Motor neuron (in vitro differentiated cells): ENCODE data around the gene ACSS1. TPM values are rescaled to one million over a fixed set of nuclear protein-coding genes. Genes with fewer than 3 reads are reported as not detected.

Source experiments
- ATAC-seq, 8 experiments: fragments of 200-7000 bp; cut with Tn5 transposase; replicated peaks in 6 of 8; 2 replicates each; pipeline ENCODE4 v1.8.0; 2021; ENCODE audit warnings: mild to moderate bottlenecking in 8 of 8, moderate library complexity in 8 of 8
- H3K27ac ChIP-seq, 2 donors: fragments of 250-450 bp; sonication (Bioruptor Pico); 2 replicates each; pipeline ENCODE4 v1.9.0; 2021; ENCODE audit warnings: antibody characterized with exemption in 2 of 2, mild to moderate bottlenecking in 2 of 2, moderate library complexity in 1 of 2
- H3K4me1 ChIP-seq, 2 donors: fragments of 250-450 bp; sonication (Bioruptor Pico); replicated peaks in 1 of 2; 2 replicates each; pipeline ENCODE4 v1.6.1; 2021; ENCODE audit warnings: antibody characterized with exemption in 2 of 2, mild to moderate bottlenecking in 2 of 2, moderate library complexity in 1 of 2
- H3K4me3 ChIP-seq, 5 donors: fragments of 250-450 bp; sonication (Bioruptor Pico); 2 replicates each; pipeline ENCODE4 v1.9.0; 2021; ENCODE audit warnings: antibody characterized with exemption in 5 of 5, mild to moderate bottlenecking in 5 of 5, moderate library complexity in 4 of 5
- WGBS, 10 experiments: fragments of 450-650 bp; shearing (Covaris generic); methylation state at CpG; one replicate each; pipeline ENCODE4 v1.0.0; 2022; 5-methylcytosine and 5-hydroxymethylcytosine counted together
- in situ Hi-C, 9 experiments: fragments of 400-800 bp; cut with MboI; loops; one replicate each; pipeline ENCODE4 v1.15.0; 2021; ENCODE audit warnings: low sequenced_read_pairs in 9 of 9, low pct_unique_long_range_greater_than_20kb in 2 of 9; ENCODE audit not compliant: unreplicated experiment in 9 of 9
- total RNA-seq, 8 experiments: library from RNA; unstranded; fragments of 300-600 nt; gene quantifications; 2 replicates each; pipeline versions ENCODE4 v1.2.3 to v1.2.4, GENCODE V29; 2022

Gene ACSS1
- total RNA-seq, 8 experiments from 2014 or later: 2.1 to 28.9 (median 3.8) TPM

DNA sequence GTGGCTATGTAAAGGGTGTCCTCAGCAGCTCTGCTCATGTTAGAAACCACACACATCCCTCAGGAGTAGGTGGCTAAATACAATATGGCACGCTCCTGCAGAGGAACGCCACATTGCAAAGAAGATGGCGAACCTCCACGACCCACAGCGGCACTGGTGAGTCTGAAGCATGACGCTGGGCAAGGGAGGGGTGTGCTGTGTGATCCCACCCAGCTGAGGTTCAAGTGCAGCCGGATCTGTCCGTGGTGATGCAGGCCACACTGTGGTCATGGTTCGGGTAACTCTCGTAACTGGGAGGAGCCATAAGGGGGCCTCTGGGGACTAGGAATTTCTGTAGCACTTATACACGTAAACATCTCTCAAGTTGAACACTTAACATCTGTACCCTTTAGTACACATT lies 42.0 kb downstream of the ACSS1 start:
- Histone ChIP-seq H3K27ac (no peak overlapping the region), H3K4me3 (no peak overlapping the region), H3K4me1 (no peaks in the 10 kb centered on the region)
- in situ Hi-C loops: no loop called here
- no peak for ATAC-seq
- WGBS, 10 experiments: 70 to 100% (median 92%) methylated on average over 1 to 6 of the region's 11 CpGs; no CpG with 5 or more reads in 5 of the 10 experiments

DNA sequence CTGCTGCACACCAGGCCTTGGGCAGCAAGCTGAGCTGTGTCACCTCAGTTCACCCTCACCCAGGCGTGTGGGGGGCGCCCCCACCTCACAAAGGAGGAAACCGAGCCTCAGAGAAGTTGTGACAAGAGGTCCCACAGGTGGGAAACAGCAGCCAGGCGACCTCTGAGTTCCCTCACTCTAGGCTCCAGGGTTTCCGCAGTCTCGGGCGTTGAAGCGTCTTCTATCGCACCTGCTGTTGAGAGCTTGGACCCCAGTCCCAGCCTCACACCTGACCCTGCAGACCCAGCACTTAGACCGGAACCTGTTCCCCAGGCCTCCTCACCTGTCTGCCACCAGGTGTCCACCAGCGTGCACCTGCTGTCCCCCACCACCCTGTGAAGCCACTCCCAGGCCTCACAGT lies 43.1 kb downstream of the ACSS1 start:
- in situ Hi-C loops: no loop called here
- 40 to 89% (median 83%) methylated on average over 1 to 9 of the region's 11 CpGs; no CpG with 5 or more reads in 5 of the 10 experiments for WGBS, 10 experiments
- no peak for ATAC-seq
- Histone ChIP-seq H3K4me3 (no peak overlapping the region), H3K4me1 (no peaks in the 10 kb centered on the region), H3K27ac (no peak overlapping the region)

DNA sequence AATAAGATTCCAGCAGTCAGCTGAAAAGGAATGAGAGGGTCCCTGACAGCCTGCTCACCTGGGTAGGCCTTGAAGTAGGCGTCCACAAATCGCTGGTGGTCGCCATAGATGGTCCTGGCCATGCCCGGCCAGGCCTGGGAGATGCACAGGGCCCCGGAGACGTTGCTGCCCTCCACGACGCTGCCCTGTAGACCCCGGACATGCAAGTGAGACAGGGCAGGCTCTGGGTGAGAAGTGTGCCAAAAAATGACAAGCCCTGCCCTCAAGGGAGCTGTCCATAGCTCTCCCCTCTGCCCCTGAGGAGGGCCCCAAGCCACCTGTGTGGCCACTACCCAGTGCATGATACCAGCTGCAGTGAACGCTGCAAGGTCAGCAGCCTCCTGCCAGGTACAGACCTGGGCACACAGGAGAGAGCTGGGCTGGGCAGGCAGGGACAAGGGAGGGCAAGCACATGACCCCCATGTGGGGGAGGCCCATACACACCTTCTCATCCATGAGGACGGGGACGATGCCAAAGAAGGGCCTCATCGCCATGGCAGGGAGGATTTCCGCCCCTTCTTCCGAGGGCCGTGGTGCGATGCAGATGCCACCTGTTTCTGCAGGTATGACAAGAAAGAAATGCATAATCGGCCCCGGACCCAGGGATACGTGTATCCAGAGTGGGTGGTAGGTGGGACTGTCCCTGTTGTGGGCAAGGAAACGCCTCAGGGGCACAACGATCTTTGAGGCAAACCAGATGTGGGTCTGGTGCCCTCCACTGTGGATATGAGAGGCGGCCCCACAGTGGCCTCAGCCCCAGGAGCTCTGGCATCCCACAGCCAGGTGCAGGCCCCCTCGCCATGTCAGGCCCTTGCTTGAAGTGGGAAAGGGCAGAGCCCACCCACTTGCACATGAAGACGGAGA lies 44.2 kb downstream of the ACSS1 start:
- no peak for ATAC-seq
- in situ Hi-C loops: no loop called here
- 40 to 84% (median 79%) methylated on average over 1 to 17 of the region's 25 CpGs; no CpG with 5 or more reads in 5 of the 10 experiments for WGBS, 10 experiments
- Histone ChIP-seq H3K4me3 (no peak overlapping the region), H3K27ac (no peak overlapping the region), H3K4me1 (no peaks in the 10 kb centered on the region)

DNA sequence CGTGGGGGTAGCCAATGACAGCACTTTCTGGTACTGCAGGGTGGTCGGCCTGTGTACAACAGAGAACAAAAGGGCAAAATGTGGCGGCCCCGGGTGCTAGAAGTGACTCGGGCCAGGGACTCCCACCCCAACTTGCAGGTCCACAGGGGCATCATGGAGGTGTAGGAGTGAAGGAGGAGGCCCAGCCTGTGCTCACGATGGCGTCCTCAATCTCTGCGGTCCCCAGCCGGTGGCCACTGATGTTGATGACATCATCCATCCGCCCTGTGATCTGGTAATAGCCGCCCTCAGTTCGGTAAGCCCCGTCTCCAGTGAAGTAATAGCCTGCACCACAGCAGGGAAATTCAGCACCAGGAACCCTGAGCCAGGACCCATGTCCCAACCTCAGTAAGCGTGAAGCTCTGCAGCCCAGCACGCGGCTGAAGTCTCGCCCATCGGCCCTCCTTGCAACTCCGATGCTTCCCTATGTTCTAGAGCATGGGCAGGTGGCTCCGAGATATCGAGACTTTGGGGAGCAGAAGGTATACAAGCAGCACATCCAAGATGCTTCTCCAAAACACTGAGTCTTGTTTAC lies 45.2 kb downstream of the ACSS1 start:
- no peaks in the 10 kb centered on the region for H3K4me1 ChIP-seq
- no peak overlapping the region for H3K27ac ChIP-seq
- ATAC-seq: no peak
- H3K4me3 ChIP-seq: no peak overlapping the region
- WGBS, 10 experiments: 85 to 100% (median 98%) methylated on average over 1 to 12 of the region's 21 CpGs; no CpG with 5 or more reads in 5 of the 10 experiments
- in situ Hi-C loops: no loop called here

DNA sequence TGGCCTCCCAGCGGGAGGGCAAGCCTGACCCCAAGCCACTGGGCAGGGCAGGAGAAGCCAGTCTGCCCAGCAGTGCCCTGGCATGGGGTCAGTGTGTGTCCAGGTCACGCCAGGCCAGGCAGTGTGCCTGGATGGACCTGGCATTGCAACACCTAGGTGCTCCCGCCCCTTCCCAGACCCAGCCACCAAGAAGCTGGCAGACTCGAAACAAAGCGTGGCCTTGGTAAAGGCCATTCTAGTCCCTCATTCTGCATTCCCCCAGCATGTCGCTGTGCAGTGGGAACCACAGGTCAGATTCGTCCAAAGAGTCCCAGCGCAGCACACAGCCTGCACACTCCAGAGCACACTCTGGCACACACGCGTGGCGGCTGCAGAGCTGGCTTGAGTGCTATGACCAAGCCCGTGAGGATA lies 46.1 kb downstream of the ACSS1 start:
- in situ Hi-C loops: no loop called here
- no peak for ATAC-seq
- Histone ChIP-seq H3K4me1 (no peaks in the 10 kb centered on the region), H3K4me3 (no peak overlapping the region), H3K27ac (no peak overlapping the region)
- 60 to 100% (median 94%) methylated on average over 1 to 7 of the region's 12 CpGs; no CpG with 5 or more reads in 3 of the 10 experiments for WGBS, 10 experiments

DNA sequence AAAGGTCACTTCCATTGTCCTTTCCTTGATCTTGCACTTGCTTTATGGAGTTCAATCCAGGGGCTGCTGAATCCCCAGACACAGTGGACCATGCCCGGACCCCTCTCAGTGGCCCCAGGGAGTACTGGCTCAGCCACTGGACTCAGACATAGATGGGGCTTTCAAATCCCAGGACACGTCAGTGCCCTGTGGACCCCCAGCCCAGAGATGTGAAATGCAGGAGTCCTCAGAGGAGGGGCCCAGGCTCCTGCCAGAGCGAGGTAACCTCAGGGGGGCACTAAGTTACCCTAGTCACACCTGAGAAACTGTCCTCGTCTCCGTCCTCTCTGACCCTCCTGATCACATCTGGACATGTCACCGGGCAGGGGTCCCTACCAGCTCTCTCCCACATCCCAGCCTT lies 46.7 kb downstream of the ACSS1 start:
- WGBS, 10 experiments: 90 to 100% (median 100%) methylated on average over 1 to 2 of the region's 6 CpGs; no CpG with 5 or more reads in 7 of the 10 experiments
- in situ Hi-C loops: no loop called here
- no peak overlapping the region for H3K4me3 ChIP-seq

DNA sequence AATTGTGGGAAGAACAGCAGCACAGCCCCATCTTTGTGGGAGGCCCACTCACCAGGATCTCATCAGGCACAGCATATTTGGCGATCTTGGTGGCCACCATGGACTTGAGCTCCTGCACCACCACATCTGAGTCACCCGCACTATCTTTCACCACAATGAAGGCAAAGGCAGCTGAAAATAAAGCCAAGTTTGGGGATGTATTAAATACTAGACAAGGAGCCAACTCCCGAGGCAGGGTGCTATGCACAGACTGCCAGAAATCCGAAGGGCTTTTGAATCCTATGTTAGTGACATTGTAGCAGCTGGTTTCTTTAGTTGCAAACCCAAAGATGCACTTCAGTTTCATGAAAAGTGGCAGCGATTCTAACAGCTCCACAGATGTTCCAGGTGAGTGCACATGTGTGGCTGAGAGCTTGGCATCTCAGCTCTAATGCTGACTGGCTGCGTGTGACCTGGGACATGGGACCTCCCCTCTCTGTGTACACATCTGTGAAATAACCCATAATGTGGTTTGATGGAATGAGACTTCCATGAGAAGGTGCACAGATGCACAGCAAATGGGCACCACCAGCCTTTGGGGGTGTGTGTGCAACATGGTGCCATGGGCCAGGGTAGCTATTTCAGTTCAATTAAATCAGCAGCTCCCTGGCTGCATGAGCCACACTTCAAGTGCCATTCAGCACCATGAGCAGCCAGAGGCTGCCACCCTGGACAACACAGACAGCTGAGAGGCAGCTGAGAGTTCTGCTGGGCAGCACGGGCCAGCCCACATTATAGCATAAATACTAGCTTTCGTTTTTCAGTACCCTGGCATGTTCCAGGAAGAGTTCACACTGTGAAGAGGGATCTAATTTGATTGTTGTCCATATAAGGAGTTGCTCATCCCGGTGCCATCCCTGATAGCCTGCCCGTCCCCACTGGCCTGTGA lies 48.5 kb downstream of the ACSS1 start:
- 65 to 100% (median 77%) methylated on average over 1 to 4 of the region's 10 CpGs; no CpG with 5 or more reads in 4 of the 10 experiments for WGBS, 10 experiments
- H3K4me3 ChIP-seq: no peak overlapping the region
- H3K4me1 ChIP-seq: no peaks in the 10 kb centered on the region
- peak in 1 of 8 experiments; percentile 6 for ATAC-seq
- no peak overlapping the region for H3K27ac ChIP-seq
- in situ Hi-C loops: no loop called here

More for the DNA sequence above, 46.7 kb downstream of the ACSS1 start:
- no peak for ATAC-seq
- no peak overlapping the region for H3K27ac ChIP-seq
- H3K4me1 ChIP-seq: no peaks in the 10 kb centered on the region

DNA sequence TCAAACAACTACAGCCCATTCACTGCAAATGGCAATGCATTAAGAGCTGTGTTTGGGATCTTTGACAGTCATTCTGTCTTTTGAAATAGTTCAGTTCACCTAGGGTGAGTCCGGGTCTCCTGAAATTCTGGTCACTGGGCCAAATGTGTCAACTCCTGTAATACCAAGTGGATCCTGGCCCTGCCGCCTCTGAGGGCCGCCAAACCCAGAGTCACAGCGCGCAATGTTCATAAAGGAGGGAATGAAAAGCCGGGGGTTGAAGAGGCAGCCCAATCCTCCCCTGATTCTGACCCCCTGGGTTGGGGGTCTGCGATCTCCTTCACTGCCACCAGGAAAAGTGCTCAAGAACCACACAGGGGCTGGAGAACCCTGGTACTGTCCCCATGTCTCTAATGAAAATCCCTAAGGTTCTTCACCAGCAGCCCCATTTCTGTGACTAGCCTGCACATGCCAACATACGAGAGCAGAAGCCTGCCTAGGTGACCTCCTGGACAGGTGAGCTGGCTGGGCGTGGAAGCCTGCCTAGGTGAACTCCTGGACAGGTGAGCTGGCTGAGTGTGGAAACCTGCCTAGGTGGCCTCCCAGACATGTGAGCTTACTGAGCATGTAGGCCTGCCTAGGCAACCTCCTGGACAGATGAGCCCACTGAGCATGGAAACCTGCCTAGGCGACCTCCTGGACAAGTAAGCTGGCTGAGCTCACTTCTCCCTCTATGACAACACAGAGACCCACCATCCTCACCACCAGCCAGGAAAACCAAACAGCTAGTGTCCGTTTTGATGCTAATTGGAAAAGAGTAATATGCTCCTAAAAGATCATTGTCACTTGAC lies 49.3 kb downstream of the ACSS1 start:
- H3K27ac ChIP-seq: no peak overlapping the region
- H3K4me3 ChIP-seq: no peak overlapping the region
- no peaks in the 10 kb centered on the region for H3K4me1 ChIP-seq
- in situ Hi-C loops: no loop called here
- ATAC-seq: no peak
- 0 to 98% (median 89%) methylated on average over 1 to 7 of the region's 11 CpGs; no CpG with 5 or more reads in 3 of the 10 experiments for WGBS, 10 experiments

DNA sequence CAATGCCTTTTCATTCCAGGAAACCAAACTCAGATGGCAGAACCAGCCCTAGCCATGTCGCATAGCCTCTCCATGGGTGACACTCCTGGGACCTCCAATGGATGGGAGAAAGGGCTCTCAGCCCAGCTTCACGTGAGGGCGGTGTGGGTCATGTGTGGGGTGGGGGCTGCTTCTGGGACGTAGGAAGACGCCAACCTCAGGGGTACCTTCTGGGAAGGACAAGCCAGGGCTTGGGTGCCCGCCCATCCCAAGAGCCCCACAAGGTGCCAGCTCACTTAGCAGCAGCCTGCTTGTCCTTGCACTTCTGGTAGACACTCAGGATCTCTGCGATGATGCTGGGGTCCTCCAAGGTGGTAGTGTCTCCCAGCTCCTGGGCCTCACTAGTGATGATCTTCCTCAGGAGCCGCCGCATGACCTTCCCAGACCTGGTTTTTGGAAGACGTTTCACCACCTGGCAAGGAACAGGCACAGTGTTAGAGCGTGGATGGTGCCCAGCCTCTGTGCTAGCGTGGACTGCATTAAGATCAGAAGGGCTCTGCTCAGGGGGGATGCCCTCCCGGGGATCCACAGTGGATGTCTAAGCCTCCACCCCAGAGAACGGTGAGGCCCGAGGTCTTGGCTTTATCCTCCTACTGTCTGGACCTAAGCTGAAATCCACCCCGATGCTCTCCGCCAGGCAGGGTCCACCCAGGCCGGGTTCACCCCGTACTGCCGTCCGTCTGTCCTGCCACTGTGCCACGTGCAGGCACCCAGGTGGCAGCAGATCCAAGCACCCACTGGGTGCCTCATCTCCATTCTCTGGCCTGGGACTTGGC lies 50.2 kb downstream of the ACSS1 start:
- WGBS, 10 experiments: 70 to 100% (median 92%) methylated on average over 2 to 6 of the region's 22 CpGs; no CpG with 5 or more reads in 3 of the 10 experiments
- Histone ChIP-seq H3K4me3 (no peak overlapping the region), H3K4me1 (no peaks in the 10 kb centered on the region), H3K27ac (no peak overlapping the region)
- no peak for ATAC-seq
- in situ Hi-C loops: no loop called here

DNA sequence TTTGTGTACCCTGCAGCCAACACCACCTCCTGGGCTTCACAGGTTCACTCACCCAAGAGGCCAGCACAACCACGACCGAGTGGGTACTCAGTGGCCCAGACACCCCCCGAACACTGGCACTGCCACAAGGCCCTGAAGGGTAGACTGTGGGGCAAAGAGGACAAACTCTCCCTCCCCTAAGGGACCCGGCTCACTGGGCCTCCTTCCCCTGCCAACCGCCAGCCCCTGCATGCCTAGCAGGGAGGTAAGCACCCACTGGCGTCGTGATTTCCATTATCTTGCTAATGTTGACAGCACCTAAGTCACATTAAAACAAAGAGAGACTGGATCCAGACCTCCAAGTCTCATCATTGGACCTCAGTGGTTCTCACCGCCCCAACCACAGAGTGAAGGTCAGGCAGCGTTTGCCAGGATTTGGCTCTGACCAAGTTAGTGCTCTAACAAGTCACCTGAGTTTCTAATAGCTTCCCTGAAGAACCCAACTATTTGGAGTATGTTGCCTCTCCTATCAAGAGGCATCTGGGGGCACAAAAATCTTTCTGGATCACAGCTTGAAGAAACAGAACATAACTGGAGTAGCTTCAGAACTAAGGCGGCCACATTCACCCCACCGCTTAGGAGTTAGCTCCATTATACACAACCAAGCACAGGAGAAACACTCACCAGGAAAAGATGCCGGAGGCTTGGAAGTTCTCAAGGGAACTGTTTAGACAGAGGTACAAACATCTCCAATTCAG lies 51.3 kb downstream of the ACSS1 start:
- 0 to 100% (median 89%) methylated on average over 1 to 5 of the region's 12 CpGs; no CpG with 5 or more reads in 2 of the 10 experiments for WGBS, 10 experiments
- no peaks in the 10 kb centered on the region for H3K4me1 ChIP-seq
- in situ Hi-C loops: no loop called here
- no peak overlapping the region for H3K27ac ChIP-seq
- no peak overlapping the region for H3K4me3 ChIP-seq
- ATAC-seq: no peak

DNA sequence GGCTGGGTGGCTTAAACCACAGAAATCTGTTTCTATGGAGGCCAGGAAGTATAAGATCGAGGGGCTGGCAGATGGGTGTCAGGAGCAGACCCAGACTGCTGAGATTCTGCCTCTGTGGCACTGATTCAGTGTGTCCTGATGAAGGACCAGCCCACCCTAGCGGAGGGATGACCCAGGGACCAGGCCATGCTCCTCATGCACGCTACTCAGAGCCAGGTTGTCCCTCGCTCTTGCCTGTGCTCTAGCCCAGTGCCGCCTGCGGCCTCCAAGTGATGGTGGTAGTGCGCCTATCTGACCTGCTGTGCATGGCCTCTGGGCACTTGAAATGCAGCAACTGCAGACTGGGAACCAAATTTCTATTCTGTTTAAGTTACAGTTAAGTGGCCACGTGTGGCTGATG lies 52.3 kb downstream of the ACSS1 start:
- ATAC-seq: peak in 1 of 8 experiments; percentile 39
- no peak overlapping the region for H3K4me3 ChIP-seq
- in situ Hi-C loops: no loop called here
- H3K4me1 ChIP-seq: no peaks in the 10 kb centered on the region
- no peak overlapping the region for H3K27ac ChIP-seq
- WGBS, 10 experiments: 0 to 100% (median 83%) methylated on average over 1 to 7 of the region's 8 CpGs; no CpG with 5 or more reads in 1 of the 10 experiments
